K562 (cell line): ENCODE measurements around the gene SCP2. TPM values are rescaled to one million over a fixed set of nuclear protein-coding genes. Genes with fewer than 3 reads are reported as not detected.

Experiments
- ARID2 ChIP-seq: fragments of 450-650 bp; IDR thresholded peaks from 2 replicates; pipeline ENCODE4 v1.6.1; 2017; ENCODE audit warnings: antibody characterized with exemption, mild to moderate bottlenecking
- BHLHE40 ChIP-seq: IDR thresholded peaks from 2 replicates; pipeline ENCODE4 v1.6.1; 2011; ENCODE audit warnings: low read length, improper control_type of control experiment
- CTBP1 ChIP-seq: fragments of 450-650 bp; IDR thresholded peaks from 2 replicates; pipeline ENCODE4 v1.6.1; 2016; ENCODE audit warnings: borderline replicate concordance
- E2F3 ChIP-seq: fragments of 250-450 bp; sonication (Bioruptor Pico); IDR thresholded peaks from 2 replicates; pipeline ENCODE4 v1.4.0; 2020; ENCODE audit warnings: mild to moderate bottlenecking
- FOXK2 ChIP-seq, 2 experiments: fragments of 450-650 bp; IDR thresholded peaks in 1 of 2; conservative IDR thresholded peaks in 1 of 2; 2 replicates each; pipeline ENCODE4 v1.6.1; 2016; ENCODE audit warnings: low read depth in 2 of 2, mild to moderate bottlenecking in 1 of 2
- GATA2 ChIP-seq: sonication (generic); formaldehyde crosslinking; IDR thresholded peaks from 2 replicates; pipeline ENCODE4 v1.4.0; 2020; ENCODE audit warnings: mild to moderate bottlenecking, missing genetic modification reagents
- GTF2E2 ChIP-seq: fragments of 200-800 bp; sonication (Bioruptor generic); IDR thresholded peaks from 2 replicates; pipeline ENCODE4 v1.6.1; 2016; ENCODE audit warnings: missing genetic modification characterization, missing compliant biosample characterization
- HMGN3 ChIP-seq: IDR thresholded peaks from 2 replicates; pipeline ENCODE4 v1.6.1; 2011; ENCODE audit warnings: borderline replicate concordance, low read depth, mild to moderate bottlenecking, mixed read lengths, low read length; ENCODE audit not compliant: insufficient read length; ENCODE audit errors: extremely low read depth
- KLF1 ChIP-seq: fragments of 450-650 bp; IDR thresholded peaks from 2 replicates; pipeline ENCODE4 v1.6.1; 2016; ENCODE audit warnings: missing genetic modification characterization, missing compliant biosample characterization
- MED1 ChIP-seq: sonication (generic); formaldehyde crosslinking; IDR thresholded peaks from 2 replicates; pipeline ENCODE4 v1.8.1; 2023; ENCODE audit warnings: missing genetic modification reagents, borderline replicate concordance
- NR2C1 ChIP-seq, 2 experiments: fragments of 450-650 bp; IDR thresholded peaks; 2 replicates each; pipeline ENCODE4 v1.6.1; 2017; ENCODE audit warnings: mild to moderate bottlenecking in 2 of 2, antibody characterized with exemption in 1 of 2, inconsistent platforms in 1 of 2, missing compliant biosample characterization in 1 of 2, missing genetic modification characterization in 1 of 2
- NR3C1 ChIP-seq: sonication (generic); formaldehyde crosslinking; IDR thresholded peaks from 2 replicates; pipeline ENCODE4 v1.8.1; 2022; ENCODE audit warnings: missing genetic modification reagents
- PYGO2 ChIP-seq: fragments of 450-650 bp; IDR thresholded peaks from 2 replicates; pipeline ENCODE4 v1.6.1; 2016; ENCODE audit warnings: mild to moderate bottlenecking, missing genetic modification characterization, moderate library complexity, missing compliant biosample characterization
- RBBP5 ChIP-seq: fragments of 200-600 bp; sonication (generic); IDR thresholded peaks from 2 replicates; pipeline ENCODE4 v1.6.1; 2012; ENCODE audit warnings: borderline replicate concordance, mild to moderate bottlenecking, low read length, control low read depth, inconsistent platforms; ENCODE audit not compliant: insufficient read depth, poor library complexity, severe bottlenecking
- RCOR1 ChIP-seq, 2 experiments: IDR thresholded peaks; 2 replicates each; pipeline ENCODE4 v1.6.1; 2012; ENCODE audit warnings: low read depth in 2 of 2, low read length in 2 of 2, borderline replicate concordance in 1 of 2, improper control_type of control experiment in 1 of 2
- RUNX1 ChIP-seq: sonication (generic); IDR thresholded peaks from 2 replicates; pipeline ENCODE4 v1.6.1; 2016; ENCODE audit warnings: antibody characterized with exemption, low read depth
- STAT6 ChIP-seq: sonication (generic); formaldehyde crosslinking; IDR thresholded peaks from 2 replicates; pipeline ENCODE4 v1.8.1; 2023; ENCODE audit warnings: mild to moderate bottlenecking, missing genetic modification reagents
- TBP ChIP-seq: optimal IDR thresholded peaks from 2 replicates; pipeline ENCODE3; 2011; ENCODE audit warnings: low read depth, low read length, improper control_type of control experiment
- TEAD4 ChIP-seq, 2 experiments: sonication (generic) in 1 of 2; formaldehyde crosslinking in 1 of 2; IDR thresholded peaks; 2 replicates each; pipeline versions ENCODE4 v1.6.1 to v1.8.0; 2012 to 2022; ENCODE audit warnings: borderline replicate concordance in 1 of 2, inconsistent platforms in 1 of 2, low read length in 1 of 2, mild to moderate bottlenecking in 1 of 2, missing genetic modification reagents in 1 of 2
- TOE1 ChIP-seq, 2 experiments: fragments of 450-650 bp in 1 of 2; sonication (generic) in 1 of 2; formaldehyde crosslinking in 1 of 2; IDR thresholded peaks; 2 replicates each; pipeline versions ENCODE4 v1.7.1 to v1.8.0; 2016 to 2022; ENCODE audit warnings: borderline replicate concordance in 2 of 2, mild to moderate bottlenecking in 2 of 2, antibody characterized with exemption in 1 of 2, inconsistent platforms in 1 of 2, low read depth in 1 of 2, missing genetic modification reagents in 1 of 2, moderate library complexity in 1 of 2
- WHSC1 ChIP-seq: IDR thresholded peaks from one replicate; pipeline ENCODE4 v1.6.1; 2012; ENCODE audit warnings: low read length, control low read depth, inconsistent platforms
- ZNF12 ChIP-seq: sonication (generic); formaldehyde crosslinking; IDR thresholded peaks from 2 replicates; pipeline ENCODE4 v1.4.0; 2020; ENCODE audit warnings: mild to moderate bottlenecking, missing genetic modification reagents
- ZNF124 ChIP-seq: sonication (generic); formaldehyde crosslinking; IDR thresholded peaks from 2 replicates; pipeline ENCODE4 v1.8.1; 2022; ENCODE audit warnings: missing genetic modification reagents
- ZNF134 ChIP-seq: fragments of 250-450 bp; sonication (Bioruptor Pico); conservative IDR thresholded peaks from 2 replicates; pipeline ENCODE4 v1.4.0; 2020
- ZNF175 ChIP-seq: fragments of 200-800 bp; sonication (Bioruptor generic); IDR thresholded peaks from 2 replicates; pipeline ENCODE4 v1.6.1; 2016; ENCODE audit warnings: low read depth, mild to moderate bottlenecking, missing genetic modification characterization, missing compliant biosample characterization
- ZNF354B ChIP-seq: fragments of 250-450 bp; sonication (Bioruptor Pico); IDR thresholded peaks from 2 replicates; pipeline ENCODE4 v1.4.0; 2020
- ZNF384 ChIP-seq: IDR thresholded peaks from 2 replicates; pipeline ENCODE4 v1.6.1; 2012; ENCODE audit warnings: low read depth, low read length, improper control_type of control experiment
- polyA plus RNA-seq, 8 experiments: library from polyadenylated mRNA; depleted of rRNA in 4 of 8; stranded (reverse) in 5 of 8; unstranded in 3 of 8; fragments of >200 nt; fragmentation: Nextera tagmentation in 2 of 8; fragmentation: Illumina TruSeq in 1 of 8; extraction: Ambion mirVana in 2 of 8; extraction: Trizol in 1 of 8; gene quantifications; 2 replicates each; pipeline versions ENCODE4 v1.2.1 to v1.2.3, GENCODE V29; 2011 to 2014; ENCODE audit warnings: inconsistent platforms in 1 of 8, missing spikeins in 1 of 8
- total RNA-seq, 7 experiments: library from RNA; depleted of rRNA in 6 of 7; stranded (reverse); fragments of >200 nt in 6 of 7; fragmentation: Illumina TruSeq in 2 of 7; extraction: Trizol in 2 of 7; gene quantifications; 2 replicates each; pipeline versions ENCODE4 v1.2.1 to v1.2.3, GENCODE V29; 2011 to 2021; ENCODE audit warnings: low replicate concordance in 1 of 7

Gene SCP2
- total and polyA plus RNA-seq, 9 of the 15 experiments (the other 6 are each of a cell fraction or from before 2014, with no cell fraction given): 63.8 to 258 (median 106) TPM

DNA sequence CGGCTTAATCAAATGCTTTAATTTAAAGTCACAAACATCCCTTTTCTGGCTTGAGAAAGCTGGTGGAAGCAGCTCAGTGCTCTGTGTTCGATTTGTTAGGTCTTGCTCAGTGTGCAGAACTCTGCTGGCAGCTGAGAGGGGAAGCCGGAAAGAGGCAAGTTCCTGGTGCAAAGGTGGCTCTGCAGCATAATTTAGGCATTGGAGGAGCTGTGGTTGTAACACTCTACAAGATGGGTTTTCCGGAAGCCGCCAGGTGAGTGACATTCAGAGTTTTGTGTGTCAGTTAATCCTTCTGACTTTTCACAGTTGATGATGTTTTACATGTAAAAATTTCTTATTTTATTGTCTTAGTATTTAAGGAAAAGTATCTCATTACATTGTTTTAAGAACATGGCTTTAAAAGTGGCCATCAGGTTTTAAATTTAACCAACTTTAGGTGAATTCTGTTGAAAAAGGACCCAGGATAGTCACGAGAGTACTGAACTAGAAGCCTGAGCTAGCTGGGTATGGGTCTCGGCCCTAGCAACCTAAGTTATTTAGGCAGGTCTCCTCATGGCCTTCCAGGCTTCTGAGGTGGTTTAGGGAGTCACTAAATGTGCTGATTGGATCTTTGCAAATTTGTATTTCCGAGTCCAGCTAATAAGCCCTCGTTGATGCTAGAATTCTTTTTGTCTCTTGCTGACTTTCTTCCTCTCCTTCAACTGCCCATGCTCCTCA lies 87.9 kb downstream of the SCP2 start (continued):
- TF ChIP-seq NR3C1 (CRISPR knock-in tag) (no peak), ZNF124 (CRISPR knock-in tag) (no peak), STAT6 (CRISPR knock-in tag) (no peak), ZNF175 (CRISPR knock-in tag) (no peak), RBBP5 (peak; percentile 24), GATA2 (CRISPR knock-in tag) (no peak), RCOR1 (IDR thresholded peaks at IDR 0.05; ENCODE audit: borderline replicate concordance in 1 of 2, low read depth in 2 of 2, low read length in 2 of 2) (peak in 1 of 2 experiments; percentile 86; a peak in 2 of 4 replicates), WHSC1 (no peak), FOXK2 (conservative IDR thresholded peaks at IDR 0.05 in 1 of 2, IDR thresholded peaks at IDR 0.05 in 1 of 2; ENCODE audit: low read depth in 2 of 2) (peak; percentile 38 to 69; a peak in 2 of 4 replicates), CTBP1 (no peak; the same call in 1 of the 2 replicates), ZNF384 (no peak), E2F3 (no peak), RUNX1 (no peak), TBP (peak; percentile 76), GTF2E2 (tag) (0 out of 2 replicates have a peak, but pooled peaks have one; percentile 13), HMGN3 (no peak), TEAD4 (IDR thresholded peaks at IDR 0.05; ENCODE audit: low read length) (peak; percentile 55), TEAD4 (CRISPR knock-in tag; IDR thresholded peaks at IDR 0.05; ENCODE audit: borderline replicate concordance) (no peak), ZNF12 (CRISPR knock-in tag) (no peak), MED1 (CRISPR knock-in tag) (no peak), ZNF134 (CRISPR knock-in tag) (no peak), NR2C1 (IDR thresholded peaks at IDR 0.05) (peak; percentile 78), NR2C1 (tag; IDR thresholded peaks at IDR 0.05) (peak; percentile 78), BHLHE40 (no peak), ZNF354B (CRISPR knock-in tag) (no peak), PYGO2 (tag) (no peak), TOE1 (IDR thresholded peaks at IDR 0.05; ENCODE audit: borderline replicate concordance) (peak; percentile 82), TOE1 (CRISPR knock-in tag; IDR thresholded peaks at IDR 0.05; ENCODE audit: borderline replicate concordance, low read depth) (no peak), ARID2 (no peak), KLF1 (tag) (no peak)
